GM19438 (cell line): ENCODE data around the gene RAC3.

Source experiments
- ATAC-seq: cut with Tn5 transposase; IDR thresholded peaks from one replicate; pipeline ENCODE4 v1.9.1; 2021; ENCODE audit warnings: low read depth; ENCODE audit not compliant: unreplicated experiment

The RAC3 gene

GRCh38 chr17:82011617-82012187, 19.8 kb upstream of the RAC3 start:
- ATAC-seq = no peak

GRCh38 chr17:82012261-82012639, 19.2 kb upstream of the RAC3 start:
- ATAC-seq = no peak

- ATAC-seq = no peak
Observed at GRCh38 chr17:82012640-82013295, 18.7 kb upstream of the RAC3 start.

GRCh38 chr17:82013341-82013740, 18.1 kb upstream of the RAC3 start:
- no peak for ATAC-seq

GRCh38 chr17:82013772-82014321, 17.6 kb upstream of the RAC3 start:
- no peak for ATAC-seq

- no peak for ATAC-seq
Observed at GRCh38 chr17:82014432-82014831, 17.0 kb upstream of the RAC3 start.

- ATAC-seq = no peak
Observed at GRCh38 chr17:82014971-82015310, 16.5 kb upstream of the RAC3 start.

GRCh38 chr17:82015311-82015971, 16.0 kb upstream of the RAC3 start:
- no peak for ATAC-seq

GRCh38 chr17:82016061-82016874, 15.2 kb upstream of the RAC3 start:
- no peak for ATAC-seq

GRCh38 chr17:82016875-82017459, 14.5 kb upstream of the RAC3 start:
- no peak for ATAC-seq

GRCh38 chr17:82017612-82018151, 13.8 kb upstream of the RAC3 start:
- no peak for ATAC-seq

GRCh38 chr17:82018152-82018988, 13.1 kb upstream of the RAC3 start:
- no peak for ATAC-seq

GRCh38 chr17:82018989-82019689, 12.3 kb upstream of the RAC3 start:
- ATAC-seq = no peak

GRCh38 chr17:82019690-82020571, 11.5 kb upstream of the RAC3 start:
- no peak for ATAC-seq

GRCh38 chr17:82020572-82021106, 10.8 kb upstream of the RAC3 start:
- ATAC-seq = no peak

GRCh38 chr17:82021107-82021899, 10.2 kb upstream of the RAC3 start:
- ATAC-seq = no peak

GRCh38 chr17:82021900-82022309, 9.6 kb upstream of the RAC3 start:
- no peak for ATAC-seq
